IPS-20b (cell line): ENCODE measurements around the gene CCR5AS.
"Not testable (repeated sequence)": the region's sequence is repeated elsewhere in the genome, so short reads cannot be mapped to it uniquely, and the experiment has no call there.

Source experiments
- H3K27ac ChIP-seq: one replicate; pipeline ENCODE4 v1.5.1; 2013; ENCODE audit warnings: low read length
- H3K27me3 ChIP-seq: 2 replicates; pipeline ENCODE4 v1.6.1; 2013; ENCODE audit warnings: mild to moderate bottlenecking, low read length, inconsistent platforms; ENCODE audit not compliant: insufficient read depth
- H3K36me3 ChIP-seq: 2 replicates; pipeline ENCODE4 v1.6.1; 2013; ENCODE audit warnings: low read depth, mild to moderate bottlenecking, inconsistent platforms, low read length, moderate library complexity; ENCODE audit not compliant: insufficient read depth
- H3K4me1 ChIP-seq: 2 replicates; pipeline ENCODE4 v1.6.1; 2013; ENCODE audit warnings: mild to moderate bottlenecking, control low read depth, inconsistent platforms, low read length, moderate library complexity; ENCODE audit not compliant: insufficient read depth
- H3K4me3 ChIP-seq: 2 replicates; pipeline ENCODE4 v1.5.1; 2013; ENCODE audit warnings: mild to moderate bottlenecking, low read length, inconsistent platforms
- H3K9ac ChIP-seq: 2 replicates; pipeline ENCODE4 v1.6.1; 2013; ENCODE audit warnings: low read depth, mild to moderate bottlenecking, inconsistent platforms, low read length, moderate library complexity
- H3K9me3 ChIP-seq: 2 replicates; pipeline ENCODE4 v1.6.1; 2013; ENCODE audit warnings: mild to moderate bottlenecking, low read depth, low read length, inconsistent platforms; ENCODE audit not compliant: insufficient read depth

CCR5AS gene

GRCh38 chr3:46398186-46398955, 8.5 kb downstream of the CCR5AS start:
- Histone ChIP-seq H3K36me3 (no peaks in the 10 kb centered on the region), H3K27ac (no peak overlapping the region), H3K27me3 (no peaks in the 10 kb centered on the region), H3K9ac (no peak overlapping the region), H3K4me1 (0 out of 2 replicates have a peak, but pooled peaks cover 3% of the 10 kb centered on the region), H3K9me3 (no peaks in the 10 kb centered on the region), H3K4me3 (no peak overlapping the region)

GRCh38 chr3:46397111-46397510, 9.8 kb downstream of the CCR5AS start:
- Histone ChIP-seq H3K4me1 (0 out of 2 replicates have a peak, but pooled peaks cover 3% of the 10 kb centered on the region), H3K4me3 (no peak overlapping the region), H3K27me3 (no peaks in the 10 kb centered on the region), H3K36me3 (no peaks in the 10 kb centered on the region), H3K9ac (no peak overlapping the region), H3K27ac (no peak overlapping the region), H3K9me3 (no peaks in the 10 kb centered on the region)

GRCh38 chr3:46395766-46396530, 10.9 kb downstream of the CCR5AS start:
- Histone ChIP-seq H3K36me3 (no peaks in the 10 kb centered on the region), H3K27ac (no peak overlapping the region), H3K9me3 (no peaks in the 10 kb centered on the region), H3K4me1 (0 out of 2 replicates have a peak, but pooled peaks cover 3% of the 10 kb centered on the region), H3K9ac (no peak overlapping the region), H3K27me3 (no peaks in the 10 kb centered on the region), H3K4me3 (no peak overlapping the region)

- no peak overlapping the region for H3K27ac ChIP-seq
- H3K4me1 ChIP-seq: 0 out of 2 replicates have a peak, but pooled peaks cover 3% of the 10 kb centered on the region
- no peak overlapping the region for H3K4me3 ChIP-seq
- H3K27me3 ChIP-seq: no peaks in the 10 kb centered on the region
- H3K9ac ChIP-seq: no peak overlapping the region
- no peaks in the 10 kb centered on the region for H3K9me3 ChIP-seq
- no peaks in the 10 kb centered on the region for H3K36me3 ChIP-seq
Observed at GRCh38 chr3:46395210-46395661, 11.6 kb downstream of the CCR5AS start.

- Histone ChIP-seq H3K27ac (no peak overlapping the region), H3K4me3 (no peak overlapping the region), H3K36me3 (no peaks in the 10 kb centered on the region), H3K27me3 (no peaks in the 10 kb centered on the region), H3K9me3 (no peaks in the 10 kb centered on the region), H3K4me1 (0 out of 2 replicates have a peak, but pooled peaks cover 3% of the 10 kb centered on the region), H3K9ac (no peak overlapping the region)
Observed at GRCh38 chr3:46393554-46394434, 13.1 kb downstream of the CCR5AS start.

GRCh38 chr3:46393011-46393410, 13.9 kb downstream of the CCR5AS start:
- Histone ChIP-seq H3K27me3 (no peaks in the 10 kb centered on the region), H3K4me1 (0 out of 2 replicates have a peak, but pooled peaks cover 3% of the 10 kb centered on the region), H3K27ac (no peak overlapping the region), H3K9me3 (no peaks in the 10 kb centered on the region), H3K36me3 (no peaks in the 10 kb centered on the region), H3K9ac (no peak overlapping the region), H3K4me3 (no peak overlapping the region)

- H3K9me3 ChIP-seq, H3K9ac ChIP-seq, H3K27me3 ChIP-seq, H3K27ac ChIP-seq, H3K4me3 ChIP-seq, H3K4me1 ChIP-seq, H3K36me3 ChIP-seq: not testable (repeated sequence)
Observed at GRCh38 chr3:46391526-46391925, 15.3 kb downstream of the CCR5AS start.

GRCh38 chr3:46389306-46389705, 17.6 kb downstream of the CCR5AS start:
- Histone ChIP-seq H3K4me1 (0 out of 2 replicates have a peak, but pooled peaks cover 3% of the 10 kb centered on the region), H3K9me3 (no peaks in the 10 kb centered on the region), H3K9ac (no peak overlapping the region), H3K36me3 (no peaks in the 10 kb centered on the region), H3K4me3 (no peak overlapping the region), H3K27ac (no peak overlapping the region), H3K27me3 (no peaks in the 10 kb centered on the region)

- H3K4me1 ChIP-seq, H3K9ac ChIP-seq, H3K27me3 ChIP-seq, H3K4me3 ChIP-seq, H3K9me3 ChIP-seq, H3K36me3 ChIP-seq, H3K27ac ChIP-seq: not testable (repeated sequence)
Observed at GRCh38 chr3:46388847-46389246, 18.0 kb downstream of the CCR5AS start.

GRCh38 chr3:46386205-46386604, 20.7 kb downstream of the CCR5AS start:
- Histone ChIP-seq H3K9ac (no peak overlapping the region), H3K27ac (no peak overlapping the region), H3K27me3 (no peaks in the 10 kb centered on the region)

GRCh38 chr3:46383951-46384330, 22.9 kb downstream of the CCR5AS start:
- H3K27me3 ChIP-seq: no peaks in the 10 kb centered on the region
- no peaks in the 10 kb centered on the region for H3K36me3 ChIP-seq
- H3K9ac ChIP-seq: no peak overlapping the region
- H3K9me3 ChIP-seq: no peaks in the 10 kb centered on the region
- H3K4me3 ChIP-seq: no peak overlapping the region
- H3K4me1 ChIP-seq: peaks cover 11% of the 10 kb centered on the region; the same call in 1 of the 2 replicates
- no peak overlapping the region for H3K27ac ChIP-seq

More at GRCh38 chr3:46386205-46386604, 20.7 kb downstream of the CCR5AS start:
- Histone ChIP-seq H3K4me3 (no peak overlapping the region), H3K9me3 (no peaks in the 10 kb centered on the region), H3K4me1 (no peaks in the 10 kb centered on the region; the same call in 1 of the 2 replicates), H3K36me3 (no peaks in the 10 kb centered on the region)
